Globus pallidus (tissue), 1 donor: ENCODE measurements around the gene CPNE4.
A peak's percentile ranks its signal among the peaks of the same experiment; 100 is the strongest.
"Not testable (repeated sequence)": the region's sequence is repeated elsewhere in the genome, so short reads cannot be mapped to it uniquely, and the experiment has no call there.

Experiments
- DNase-seq: peaks from one replicate; pipeline ENCODE4 v3.0.0-alpha.2; 2015; ENCODE audit warnings: low spot score

Gene CPNE4

DNA sequence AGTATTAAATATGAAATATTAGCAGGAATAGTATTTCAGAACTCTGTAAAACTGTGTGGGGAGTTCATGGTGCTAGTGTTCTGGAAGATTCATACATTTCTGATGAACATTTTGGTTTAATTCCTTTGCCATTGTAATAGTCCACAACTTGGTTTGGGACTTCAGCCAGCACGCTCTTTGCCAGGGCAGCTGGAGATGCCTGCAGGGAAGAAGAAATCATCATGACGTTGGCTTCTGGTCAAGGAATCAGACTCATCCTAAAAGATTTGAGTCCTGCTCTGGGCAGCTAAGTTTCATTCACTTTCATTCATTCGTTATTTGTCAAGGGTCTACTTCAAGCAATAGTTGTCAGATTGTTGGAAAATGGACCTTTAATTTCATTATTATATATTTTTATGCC lies 499.7 kb downstream of the CPNE4 start:
- DNase-seq: no peak

DNA sequence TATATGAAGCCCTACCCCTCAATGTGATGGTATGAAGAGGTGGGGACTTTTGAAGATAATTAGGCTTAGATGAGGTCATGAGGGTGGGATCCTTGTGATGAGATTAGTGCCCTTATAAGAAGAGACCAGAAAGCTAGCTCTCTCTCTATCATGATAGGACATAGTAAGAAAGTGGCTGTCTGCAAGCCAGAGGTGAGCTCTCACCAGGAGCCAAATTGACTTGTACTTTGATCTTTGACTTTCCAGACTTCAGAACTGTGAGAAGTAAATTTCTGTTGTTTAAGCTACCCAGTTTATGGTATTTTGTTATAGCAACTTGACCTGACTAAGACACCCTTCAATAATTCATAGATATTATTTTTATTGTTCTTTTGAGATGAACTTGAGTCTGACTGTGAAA lies 502.2 kb downstream of the CPNE4 start:
- DNase-seq: no peak

DNA sequence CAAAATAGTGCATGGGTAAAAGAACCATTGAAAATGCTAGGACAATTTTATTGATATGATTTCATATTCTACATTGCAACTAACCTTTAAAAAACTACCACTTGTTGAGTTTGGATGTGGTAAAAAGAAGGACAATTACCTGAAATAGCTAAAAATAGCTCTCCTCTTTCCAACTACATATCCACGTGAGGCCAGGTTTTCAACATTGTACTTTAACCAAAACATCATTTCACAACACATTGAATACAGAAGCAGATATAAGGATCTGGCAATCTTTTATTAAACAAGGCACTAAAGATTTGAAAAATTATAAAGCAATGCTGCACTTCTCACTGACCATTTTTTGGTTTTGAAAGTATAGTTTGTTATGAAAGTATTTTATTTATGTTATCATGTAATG lies 504.0 kb downstream of the CPNE4 start:
- DNase-seq: no peak

DNA sequence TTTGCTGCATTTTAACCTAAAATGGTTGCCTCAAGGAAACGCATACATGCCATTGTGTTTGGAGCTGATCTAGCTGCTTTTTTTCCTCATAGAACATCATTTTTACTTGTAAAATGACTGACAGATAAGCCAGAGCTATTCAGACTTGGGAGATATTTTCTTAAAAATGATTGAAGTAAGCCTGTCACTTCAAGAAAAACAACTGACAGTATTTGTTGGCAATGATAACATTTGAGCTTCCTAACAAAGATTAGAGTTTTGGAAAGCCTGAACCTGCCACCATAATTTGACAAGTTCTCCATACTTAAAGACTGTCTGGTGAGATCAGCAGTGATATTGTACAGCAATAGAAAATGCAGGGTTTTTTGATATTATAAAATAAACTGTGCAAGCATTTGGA lies 504.4 kb downstream of the CPNE4 start:
- no peak for DNase-seq

DNA sequence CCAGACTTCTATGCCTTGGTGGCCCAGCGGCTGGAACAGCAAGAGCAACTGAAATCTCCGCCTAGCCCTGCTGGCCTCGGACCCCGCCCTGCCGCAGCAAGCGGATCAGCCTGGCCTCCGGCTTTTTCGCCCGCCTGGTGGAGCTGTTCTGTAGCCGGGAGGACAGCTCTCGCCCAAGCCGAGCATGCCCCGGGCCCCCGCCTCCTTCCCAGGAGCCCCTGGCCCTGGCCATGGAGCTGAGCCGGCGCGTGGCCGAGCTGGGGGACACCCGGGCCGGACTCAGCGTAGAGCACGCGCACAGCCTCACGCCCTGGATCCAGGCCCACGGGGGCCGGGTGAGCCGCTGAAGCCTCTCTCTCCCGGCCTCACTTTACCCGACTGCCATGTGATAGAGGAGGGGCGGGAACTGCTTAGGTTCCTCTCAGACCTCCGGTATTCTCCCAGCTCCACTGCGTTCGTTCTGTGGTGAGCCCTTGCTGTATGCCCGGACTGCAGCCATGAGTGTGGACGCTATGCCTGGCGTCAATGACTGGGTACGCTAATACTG lies 507.9 kb downstream of the CPNE4 start:
- no peak for DNase-seq

DNA sequence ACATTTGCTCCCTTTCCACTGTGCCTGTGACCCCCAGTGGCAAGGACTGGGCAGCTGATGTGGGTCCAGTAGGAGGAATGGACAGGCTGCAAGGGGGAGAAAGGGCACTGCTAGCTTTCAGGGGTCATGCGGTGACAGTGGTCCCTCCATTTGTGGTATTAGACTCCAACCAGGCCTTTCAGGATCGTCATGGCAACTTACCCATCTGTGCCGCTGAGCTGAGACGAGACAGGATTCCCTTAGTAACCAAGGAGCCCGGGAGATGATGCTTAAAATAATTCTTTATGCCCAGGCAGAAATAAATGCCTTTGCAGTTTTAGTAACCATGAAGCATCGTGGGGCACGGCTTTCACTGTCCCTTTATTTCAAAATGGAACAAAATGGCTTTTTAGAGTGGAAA lies 516.1 kb downstream of the CPNE4 start:
- DNase-seq: no peak

DNA sequence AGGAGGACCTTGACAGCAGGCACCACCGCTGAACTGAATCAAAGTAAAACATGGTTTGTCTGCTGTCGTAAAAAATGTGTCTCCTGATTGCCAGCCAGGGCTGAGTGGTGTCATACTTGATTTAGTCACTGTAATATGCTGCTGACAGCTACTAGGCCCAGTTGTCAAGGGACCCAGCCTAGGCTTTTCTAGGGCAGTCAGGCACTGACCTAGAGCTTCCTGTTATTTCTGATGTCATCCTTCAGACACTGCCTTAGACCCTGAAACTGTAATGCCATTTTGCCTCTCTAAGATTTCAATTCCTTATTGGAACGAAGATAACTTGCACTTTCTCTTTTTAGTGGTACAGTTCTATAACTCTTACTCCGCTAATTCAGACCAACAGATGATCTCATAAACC lies 529.4 kb downstream of the CPNE4 start:
- DNase-seq: no peak

DNA sequence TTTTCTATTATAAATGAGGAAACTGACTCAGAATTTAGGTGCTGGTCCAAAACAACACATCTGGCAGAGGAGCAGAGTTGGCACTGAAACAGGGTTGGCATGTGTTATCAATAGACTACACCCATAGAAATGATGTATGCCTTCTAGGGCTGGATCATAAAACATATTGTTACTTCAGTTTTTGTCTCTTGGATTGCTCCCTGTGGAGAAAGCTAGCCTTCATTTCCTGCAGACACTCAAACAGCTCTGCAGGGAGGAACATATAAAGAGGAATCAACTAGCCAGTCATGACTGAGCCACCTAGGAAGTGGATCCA lies 531.5 kb downstream of the CPNE4 start:
- DNase-seq: no peak

DNA sequence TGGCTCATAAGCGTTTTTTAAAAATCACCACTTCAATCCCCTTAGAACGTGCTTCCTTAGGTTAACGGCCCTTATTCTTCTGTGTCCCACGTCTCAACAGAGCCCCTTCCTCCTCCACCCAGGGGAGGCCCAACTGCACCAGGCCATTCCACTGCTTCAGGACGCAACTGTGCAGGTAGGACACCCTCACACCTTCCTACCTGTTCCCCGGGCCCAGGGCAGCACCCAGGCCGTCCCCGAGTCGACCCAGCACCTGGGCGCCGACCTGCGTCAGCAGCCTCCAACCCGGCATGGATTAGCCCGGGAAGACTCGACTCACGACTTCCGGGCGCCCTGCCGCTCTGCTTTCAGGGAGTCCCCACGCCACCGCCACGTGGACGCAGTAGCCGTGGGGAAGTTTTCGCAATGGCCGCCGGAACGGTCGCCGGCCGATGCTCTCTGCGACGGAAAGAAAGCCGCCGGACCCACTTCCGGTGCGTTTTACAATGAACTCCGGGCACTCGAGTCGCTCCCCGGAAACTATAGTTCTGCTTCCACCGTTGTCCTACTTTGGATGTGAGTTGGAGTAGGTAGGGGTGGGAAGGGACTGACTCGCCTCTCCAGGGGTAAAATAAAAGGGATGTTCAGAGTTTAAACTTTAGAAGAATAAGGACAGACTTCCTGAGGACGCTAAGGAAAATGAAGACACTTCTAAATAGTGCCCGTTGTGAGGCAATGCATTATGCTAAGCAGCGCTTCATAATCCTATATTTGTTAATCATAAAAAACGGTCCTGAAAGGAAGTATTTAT lies 532.1 kb downstream of the CPNE4 start, which contains the start of gene MRPL3:
MRPL3 (minus strand) TSS at position 442 of the 790 bp plus-strand sequence; CDS start at position 292, 150 bp downstream.
- DNase-seq: peak; percentile 83

DNA sequence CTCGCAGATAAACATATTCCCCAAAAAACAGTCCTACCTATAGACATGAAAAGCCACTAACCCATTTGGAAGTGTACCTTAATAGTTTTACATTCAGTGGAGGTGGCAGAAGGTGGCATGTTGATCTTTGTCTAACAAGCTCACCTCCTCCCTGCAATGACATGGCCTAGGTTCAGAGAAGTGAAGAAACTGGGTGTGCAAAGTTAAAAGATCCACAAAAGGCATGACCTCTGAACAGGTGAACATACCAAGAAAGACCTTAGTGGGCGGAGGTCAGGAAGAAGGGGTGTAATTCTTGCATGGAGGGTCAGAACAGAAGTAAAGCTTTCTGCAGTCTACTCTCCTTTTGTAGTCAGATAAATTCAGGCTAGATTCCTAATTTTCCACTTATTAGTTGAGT lies 532.9 kb downstream of the CPNE4 start:
- no peak for DNase-seq

DNA sequence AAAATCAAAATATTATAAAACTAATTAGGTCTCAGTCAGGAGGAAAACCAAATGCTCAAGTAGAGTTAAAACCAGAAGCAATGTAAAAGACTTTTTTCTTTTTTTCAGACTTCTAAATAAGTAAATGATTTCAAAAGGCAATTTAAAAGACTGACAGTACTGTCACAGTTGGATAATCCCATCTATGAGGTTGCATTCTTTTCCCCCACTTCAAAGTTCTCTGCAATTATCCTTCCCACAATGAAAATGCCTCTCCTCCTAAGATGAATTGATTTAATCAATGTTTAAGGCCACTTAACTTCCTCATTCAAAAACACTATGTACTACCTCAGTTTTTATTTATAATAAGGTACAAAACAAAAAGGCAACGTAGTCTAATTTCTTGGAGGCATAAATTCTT lies 540.1 kb downstream of the CPNE4 start:
- DNase-seq: no peak

DNA sequence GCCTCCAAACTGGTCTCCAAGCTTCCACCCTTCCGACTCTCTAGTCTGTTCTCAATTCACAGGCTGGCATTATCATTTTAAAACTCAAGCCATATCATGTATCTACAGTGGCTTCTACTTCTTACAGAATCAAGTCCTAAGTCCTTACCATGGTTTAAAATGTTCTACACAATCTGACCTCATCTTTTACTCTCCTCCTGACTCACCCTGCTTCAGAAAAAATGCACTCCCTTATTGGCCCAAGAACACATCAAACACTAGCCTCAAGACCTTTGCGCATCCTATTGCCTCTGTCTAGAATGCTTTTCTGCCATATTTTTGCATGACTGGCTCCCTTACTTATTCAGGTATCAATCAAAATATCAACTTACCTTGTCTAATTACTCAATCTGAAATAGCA lies 543.0 kb downstream of the CPNE4 start:
- no peak for DNase-seq

DNA sequence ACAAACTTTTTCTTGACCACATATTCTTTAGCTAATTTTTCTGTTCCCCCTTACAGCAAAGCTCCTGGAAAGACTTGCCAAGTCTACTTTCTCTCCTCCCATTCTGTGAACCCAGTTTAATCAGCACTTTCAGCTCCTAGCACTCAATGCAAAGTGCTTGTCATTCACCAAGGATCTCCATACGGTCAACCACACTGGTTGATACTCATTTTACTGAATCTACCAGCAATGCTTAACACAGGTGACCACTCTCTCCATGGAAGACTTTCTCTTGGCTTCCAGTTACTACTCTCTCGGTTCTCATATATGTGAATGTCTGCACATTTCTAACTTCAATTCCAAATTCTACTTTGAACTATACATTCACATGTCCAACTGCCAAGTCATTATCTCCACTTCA lies 543.7 kb downstream of the CPNE4 start:
- DNase-seq: no peak

DNA sequence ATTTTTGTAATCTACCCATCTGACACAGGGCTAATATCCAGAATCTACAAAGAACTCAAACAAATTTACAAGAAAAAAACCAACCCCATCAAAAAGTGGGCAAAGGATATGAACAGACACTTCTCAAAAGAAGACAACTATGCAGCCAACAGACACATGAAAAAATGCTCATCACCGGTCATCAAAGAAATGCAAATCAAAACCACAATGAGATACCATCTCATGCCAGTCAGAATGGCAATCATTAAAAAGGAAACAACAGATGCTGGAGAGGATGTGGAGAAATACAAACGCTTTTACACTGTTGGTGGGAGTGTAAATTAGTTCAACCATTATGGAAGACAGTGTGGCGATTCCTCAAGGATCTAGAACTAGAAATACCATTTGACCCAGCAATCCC lies 548.3 kb downstream of the CPNE4 start:
- not testable (repeated sequence) for DNase-seq

DNA sequence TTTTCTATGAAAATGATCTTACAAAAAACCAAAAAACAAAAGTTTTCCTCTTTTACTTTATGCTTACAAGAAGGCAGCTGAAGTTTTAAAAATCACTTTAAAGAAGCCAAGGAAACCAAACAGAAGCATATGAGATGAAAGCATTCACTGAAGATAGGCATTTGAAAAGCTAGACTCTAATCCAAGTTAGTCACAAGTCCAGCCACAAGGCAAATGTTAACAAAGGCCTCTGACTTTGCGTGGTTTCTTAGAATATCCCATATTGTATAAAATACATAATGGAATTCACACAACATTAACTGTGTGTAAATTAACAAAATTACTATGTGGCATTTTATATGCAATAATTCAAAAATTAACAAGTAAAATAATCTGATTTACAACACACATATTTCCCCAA lies 549.7 kb downstream of the CPNE4 start:
- no peak for DNase-seq

DNA sequence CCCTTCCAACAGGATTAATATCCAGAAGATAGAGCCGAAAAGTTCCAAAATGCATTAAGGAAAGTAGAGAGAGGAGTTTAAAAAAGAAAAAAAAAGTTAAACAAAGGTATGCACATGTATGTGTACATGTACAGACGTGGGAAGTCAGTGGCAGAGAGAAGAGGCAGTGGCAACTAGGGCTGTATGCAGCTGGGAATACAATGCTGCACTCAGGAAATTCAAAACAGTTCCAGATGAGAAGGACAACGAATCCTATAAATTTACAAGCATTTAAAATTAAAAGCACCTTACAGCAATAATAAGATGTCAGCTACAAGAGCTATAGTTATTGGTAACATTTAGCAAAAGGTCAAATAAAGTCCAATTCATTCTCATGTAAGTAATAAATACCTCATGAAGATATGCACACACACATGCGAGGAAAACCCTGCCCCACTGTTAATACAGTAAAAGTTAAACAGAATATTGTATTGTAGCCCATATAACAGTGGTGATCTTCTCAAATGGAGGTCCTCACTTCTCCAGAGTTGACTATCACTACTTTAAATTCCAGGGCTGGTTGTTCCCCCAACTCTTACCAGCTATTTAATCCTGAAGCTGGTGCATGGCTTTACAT lies 550.2 kb downstream of the CPNE4 start:
- no peak for DNase-seq
